GM18907 (cell line): ENCODE measurements around the gene B3GNT4.
"Not testable (repeated sequence)": the region's sequence is repeated elsewhere in the genome, so short reads cannot be mapped to it uniquely, and the experiment has no call there.

ENCODE experiments used
- ATAC-seq: cut with Tn5 transposase; IDR thresholded peaks from one replicate; pipeline ENCODE4 v1.9.1; 2021; ENCODE audit warnings: mild to moderate bottlenecking, moderate library complexity; ENCODE audit not compliant: unreplicated experiment

B3GNT4 gene

DNA sequence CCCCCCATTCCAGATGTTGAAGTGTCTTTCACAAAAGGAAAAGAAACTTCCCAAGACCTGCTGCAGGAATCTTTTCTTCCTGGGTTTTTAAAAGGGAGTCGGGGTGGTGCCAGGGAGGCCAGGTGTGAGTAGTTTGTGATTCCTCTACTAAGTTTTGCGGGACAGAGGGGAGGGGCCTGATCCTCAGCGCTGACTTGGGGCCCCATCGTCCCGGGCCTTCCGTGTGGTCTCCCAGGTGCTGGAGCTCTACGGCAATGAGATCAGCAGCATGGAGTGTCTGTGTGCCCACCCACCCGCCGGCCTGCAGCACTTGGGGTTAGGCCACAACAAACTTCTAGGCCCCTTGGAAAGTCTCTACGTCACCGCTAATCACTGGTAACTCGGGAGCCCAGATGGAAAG lies 16.0 kb upstream of the B3GNT4 start:
- ATAC-seq, result no peak

DNA sequence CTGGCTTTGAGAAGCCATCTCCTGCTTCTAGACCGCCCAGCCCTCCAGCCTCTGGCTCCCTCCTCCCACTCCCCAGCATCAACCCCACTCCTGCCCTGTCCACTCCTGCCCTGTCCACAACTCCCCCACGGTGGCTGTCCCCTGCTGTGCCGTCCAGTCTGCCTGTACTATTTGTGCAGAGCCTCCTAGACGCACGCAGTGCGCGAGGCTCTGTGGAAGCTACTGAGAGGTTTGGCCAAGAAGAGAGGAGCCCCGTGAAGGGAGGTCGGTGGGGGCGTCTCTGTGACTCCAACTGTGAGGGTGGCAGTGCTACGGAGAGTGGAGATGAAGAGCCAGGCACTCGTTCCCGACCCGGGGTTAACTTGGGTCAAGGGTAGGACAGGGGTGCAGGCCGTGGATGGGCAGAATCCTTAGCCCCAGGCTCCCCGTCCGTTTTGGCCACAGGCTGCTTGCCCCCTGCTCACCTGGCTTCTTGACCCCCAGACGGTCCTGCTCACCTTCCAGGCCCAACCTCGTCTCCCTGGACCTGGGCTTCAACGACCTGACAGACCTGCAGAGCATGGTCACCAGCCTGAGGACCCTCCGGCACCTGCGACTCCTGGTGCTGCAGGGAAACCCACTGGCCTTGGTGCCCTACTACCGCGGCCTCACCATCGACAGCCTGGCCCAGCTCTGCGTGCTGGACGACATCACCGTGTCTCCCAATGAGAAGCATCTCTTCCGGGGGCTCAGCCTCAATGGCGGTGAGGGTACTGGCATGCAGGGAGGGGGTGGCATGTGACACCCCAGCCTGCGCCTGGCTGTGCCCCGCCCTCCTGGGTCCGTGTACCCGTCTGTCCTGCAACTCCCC lies 13.7 kb upstream of the B3GNT4 start:
- no peak for ATAC-seq

DNA sequence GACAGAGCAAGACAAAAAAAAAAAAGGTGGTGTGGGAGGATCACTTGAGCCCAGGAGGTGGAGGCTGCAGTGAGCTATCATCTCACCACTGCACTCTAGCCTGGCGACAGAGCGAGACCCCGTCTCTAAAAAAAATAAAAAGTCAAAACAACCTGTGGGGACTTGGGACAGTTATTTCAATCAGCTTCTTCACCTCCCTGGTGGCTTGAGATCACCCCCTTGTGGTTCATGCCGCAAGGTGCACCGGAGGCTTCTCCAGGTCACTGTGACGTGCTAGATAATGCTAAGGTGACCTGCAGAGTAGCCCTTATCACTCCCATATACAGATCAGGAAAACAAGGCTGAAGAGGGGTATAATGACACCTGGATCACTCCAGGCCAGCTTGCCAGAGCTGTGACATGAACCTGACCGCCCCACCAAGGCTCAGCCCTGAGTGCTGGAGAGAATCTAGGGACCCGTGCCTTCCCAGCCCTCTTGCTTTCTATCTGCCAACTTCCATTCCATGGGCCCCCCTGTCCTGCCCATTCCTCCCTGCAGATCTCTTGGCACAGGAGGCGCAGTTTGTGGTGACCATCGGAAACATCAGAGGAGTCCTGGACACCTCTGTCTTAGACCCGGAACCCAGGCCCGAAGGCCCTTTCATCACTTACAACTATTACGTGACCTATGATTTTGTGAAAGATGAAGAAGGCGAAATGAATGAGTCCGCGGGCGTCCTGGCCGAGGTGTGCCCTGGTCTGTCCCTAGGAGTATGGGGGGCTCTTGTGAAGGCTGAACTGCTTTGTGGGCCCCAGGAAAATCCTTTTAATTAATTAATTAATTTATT lies 12.5 kb upstream of the B3GNT4 start:
- no peak for ATAC-seq

DNA sequence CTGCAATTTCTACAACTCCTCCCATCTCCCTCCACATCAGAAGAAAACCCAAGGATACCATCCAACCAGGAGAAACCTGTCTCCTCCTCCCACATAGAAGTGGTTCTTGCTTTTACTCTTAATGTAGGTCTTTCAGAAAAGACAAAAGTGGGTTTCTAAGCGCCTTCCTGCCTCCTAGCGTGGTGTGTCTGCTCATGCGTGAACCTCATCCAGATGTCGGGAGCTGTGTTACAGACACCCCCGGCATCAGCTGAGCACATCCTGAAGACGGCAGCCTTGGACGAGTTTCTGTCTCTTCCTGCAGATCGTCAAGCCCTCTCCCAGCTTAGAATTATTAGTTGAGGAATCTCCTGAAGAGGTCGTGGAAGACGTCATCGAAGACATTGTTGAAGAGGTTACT lies 11.1 kb upstream of the B3GNT4 start:
- no peak for ATAC-seq

DNA sequence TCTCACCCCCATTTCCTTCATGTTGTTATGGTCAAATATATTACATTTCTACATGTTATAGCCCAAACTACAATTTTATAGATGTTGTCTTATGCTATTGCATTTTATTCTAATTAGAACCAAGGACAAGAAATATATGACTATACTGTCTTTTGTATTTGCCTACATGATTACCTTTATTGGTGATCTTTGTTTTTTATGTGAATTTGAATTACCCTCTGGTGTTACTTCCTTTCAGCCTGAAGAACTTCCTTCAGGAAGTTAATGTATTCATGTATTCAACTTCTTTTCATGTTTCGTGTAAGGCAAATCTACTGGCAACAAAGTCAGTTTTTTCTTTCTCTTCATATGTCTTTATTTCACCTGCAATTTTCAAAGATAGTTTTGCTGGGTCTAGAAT lies 8.7 kb upstream of the B3GNT4 start:
- ATAC-seq, result no peak

DNA sequence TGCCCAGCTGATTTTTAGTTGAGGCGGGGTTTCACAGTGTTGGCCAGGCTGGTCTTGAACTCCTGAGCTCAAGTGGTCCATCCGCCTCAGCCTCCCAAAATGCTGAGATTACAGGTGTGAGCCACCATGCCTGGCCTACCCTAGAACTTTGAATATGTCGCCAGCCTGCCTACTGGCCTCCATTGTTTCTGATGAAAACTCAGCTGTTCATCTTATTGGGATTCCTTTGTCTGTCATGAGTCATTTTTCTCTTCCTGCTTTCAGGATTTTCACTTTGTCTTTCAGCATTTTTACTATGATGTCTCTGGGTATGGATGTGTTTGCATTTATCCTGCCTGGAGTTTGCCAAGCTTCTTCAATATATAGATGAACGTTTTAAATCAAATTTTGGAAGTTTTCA lies 8.1 kb upstream of the B3GNT4 start:
- ATAC-seq, result no peak

DNA sequence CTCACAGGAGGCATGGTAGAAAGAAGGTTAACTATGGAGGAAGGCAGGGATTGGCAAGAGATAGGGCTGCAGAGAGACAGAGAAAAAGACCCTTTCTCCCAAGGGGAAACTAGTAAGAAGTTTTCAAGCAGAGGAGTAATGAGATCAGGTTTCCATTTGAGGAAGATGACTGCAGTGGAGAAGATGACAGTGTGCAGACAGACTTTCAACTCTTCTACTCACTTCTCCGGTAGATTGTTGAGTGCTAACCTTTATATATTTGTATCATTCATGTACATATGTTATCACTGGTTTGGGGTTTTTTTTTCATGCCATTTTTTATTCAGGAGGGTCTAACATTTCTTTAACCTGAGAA lies 5.9 kb upstream of the B3GNT4 start:
- ATAC-seq, result no peak

DNA sequence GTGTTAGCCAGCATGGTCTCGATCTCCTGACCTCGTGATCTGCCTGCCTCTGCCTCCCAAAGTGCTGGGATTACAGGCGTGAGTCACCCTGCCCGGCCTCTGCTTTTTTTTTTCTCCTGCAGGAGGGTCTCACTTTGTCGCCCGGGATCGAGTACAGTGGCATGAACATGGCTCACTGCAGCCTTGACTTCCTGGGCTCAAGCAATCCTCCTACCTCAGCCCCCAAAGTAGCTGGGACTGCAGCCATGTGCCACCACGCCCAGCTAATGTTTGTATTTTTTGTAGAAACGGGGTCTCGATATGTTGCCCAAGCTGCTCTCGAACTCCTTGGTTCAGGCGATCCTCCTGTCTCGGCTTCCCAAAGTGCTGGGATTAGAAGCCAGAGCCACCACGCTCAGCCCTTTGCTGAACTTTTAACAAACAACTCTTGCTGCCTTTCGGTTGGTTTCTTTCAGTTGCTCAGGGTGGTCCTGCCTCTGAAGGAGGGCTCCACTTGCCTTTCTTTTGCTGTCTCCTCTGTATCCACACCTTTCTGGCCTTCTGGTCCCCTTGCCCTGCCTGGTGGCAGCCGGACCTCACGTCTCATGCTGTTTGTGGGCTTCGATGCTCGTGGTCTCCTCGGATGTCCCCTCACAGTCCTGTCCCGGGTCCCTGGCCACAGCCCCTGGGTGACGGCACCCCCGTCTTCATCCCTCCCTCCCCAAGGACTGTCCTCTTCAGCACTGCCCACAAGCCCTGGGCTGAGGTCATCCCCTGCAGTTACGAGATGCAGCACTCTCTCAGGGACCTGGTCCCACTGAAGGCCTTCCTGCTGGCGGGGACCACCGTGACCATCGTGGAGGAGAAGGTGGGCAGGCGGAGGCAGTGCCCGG lies 3.8 kb upstream of the B3GNT4 start:
- no peak for ATAC-seq

DNA sequence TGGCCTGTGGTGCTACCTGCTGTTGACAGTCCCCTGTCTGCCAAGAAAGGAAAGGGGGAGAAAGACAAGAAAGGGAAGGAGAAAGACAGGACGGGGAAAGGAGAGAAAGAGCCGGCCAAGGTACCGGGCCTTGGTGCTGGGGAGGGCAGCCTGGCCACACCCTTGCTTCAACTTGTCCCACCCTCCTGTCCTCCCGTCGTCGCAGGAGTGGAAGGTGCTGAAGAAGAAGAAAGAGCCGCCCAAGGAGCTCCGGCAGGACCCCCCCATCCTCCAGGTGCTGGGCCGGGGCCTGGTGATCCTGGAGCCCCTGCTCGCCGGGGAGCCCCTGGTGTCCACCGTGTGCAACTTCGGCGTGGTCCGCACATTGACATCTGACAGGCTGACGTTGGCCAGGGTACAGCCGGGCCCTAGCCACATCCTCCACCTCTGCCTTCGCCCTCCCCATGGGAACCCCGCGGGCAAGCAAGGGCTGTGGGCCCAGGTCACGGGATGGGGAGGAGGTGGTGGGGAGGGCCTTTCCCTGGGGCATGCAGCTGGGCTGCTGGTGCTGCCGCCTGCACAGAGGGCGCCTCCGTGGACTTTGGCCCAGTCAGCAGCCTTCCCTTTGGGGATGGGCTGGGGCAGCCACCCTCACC lies 2.9 kb upstream of the B3GNT4 start:
- ATAC-seq, result no peak

DNA sequence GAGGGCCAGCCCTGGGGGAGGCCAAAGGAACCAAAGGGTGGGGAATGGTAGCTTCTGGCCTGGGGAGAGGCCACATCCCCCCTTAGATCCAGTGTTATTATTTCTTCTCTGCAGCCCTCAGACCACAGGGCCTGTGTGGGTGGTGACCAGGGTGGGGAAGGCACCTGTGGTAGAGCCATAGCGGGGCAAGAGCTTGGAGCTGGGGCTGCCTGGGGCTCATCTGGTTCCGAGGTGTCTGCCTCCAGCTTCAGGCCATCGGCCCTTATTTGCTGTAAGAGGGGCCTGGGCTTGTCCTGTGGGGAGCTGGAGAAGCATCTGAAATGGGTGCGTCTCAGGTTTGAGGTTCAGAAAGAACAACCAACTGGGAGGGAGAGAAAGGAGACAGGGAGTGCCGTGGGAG lies 2.1 kb upstream of the B3GNT4 start:
- no peak for ATAC-seq

DNA sequence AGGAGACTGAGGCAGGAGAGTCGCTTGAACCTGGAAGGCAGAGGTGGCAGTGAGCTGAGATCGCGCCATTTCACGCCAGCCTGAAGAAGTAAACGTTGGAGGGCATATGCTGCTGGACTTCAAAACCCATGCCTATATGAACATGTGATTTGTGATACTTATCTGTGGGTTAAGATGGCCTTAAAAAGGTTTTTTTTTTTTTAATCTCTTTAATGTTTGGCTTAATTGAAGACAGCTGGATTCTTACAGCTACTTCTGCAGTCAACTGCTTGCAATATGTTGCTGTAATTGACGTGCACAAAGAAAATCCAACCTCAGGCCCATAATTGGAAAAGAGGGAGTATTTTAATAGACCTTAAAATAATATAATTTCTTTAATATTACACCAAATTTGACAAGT lies 1.5 kb upstream of the B3GNT4 start:
- ATAC-seq, result no peak

DNA sequence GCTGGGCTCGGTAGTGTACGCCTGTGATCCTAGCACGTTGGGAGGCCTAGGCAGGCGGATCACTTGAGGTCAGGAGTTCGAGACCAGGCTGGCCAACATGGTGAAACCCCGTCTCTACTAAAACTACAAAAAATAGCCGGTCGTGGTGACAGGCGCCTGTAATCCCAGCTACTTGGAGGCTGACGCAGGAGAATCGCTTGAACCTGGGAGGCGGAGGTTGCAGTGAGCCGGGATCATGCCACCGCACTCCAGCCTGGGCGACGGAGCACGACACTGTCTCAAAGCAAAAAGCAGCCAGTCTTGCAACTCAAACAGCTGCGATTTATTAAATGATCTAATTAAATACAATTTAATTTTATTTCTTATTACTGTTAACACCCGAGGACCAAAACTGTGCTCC lies 698 bp upstream of the B3GNT4 start:
- not testable (repeated sequence) for ATAC-seq

DNA sequence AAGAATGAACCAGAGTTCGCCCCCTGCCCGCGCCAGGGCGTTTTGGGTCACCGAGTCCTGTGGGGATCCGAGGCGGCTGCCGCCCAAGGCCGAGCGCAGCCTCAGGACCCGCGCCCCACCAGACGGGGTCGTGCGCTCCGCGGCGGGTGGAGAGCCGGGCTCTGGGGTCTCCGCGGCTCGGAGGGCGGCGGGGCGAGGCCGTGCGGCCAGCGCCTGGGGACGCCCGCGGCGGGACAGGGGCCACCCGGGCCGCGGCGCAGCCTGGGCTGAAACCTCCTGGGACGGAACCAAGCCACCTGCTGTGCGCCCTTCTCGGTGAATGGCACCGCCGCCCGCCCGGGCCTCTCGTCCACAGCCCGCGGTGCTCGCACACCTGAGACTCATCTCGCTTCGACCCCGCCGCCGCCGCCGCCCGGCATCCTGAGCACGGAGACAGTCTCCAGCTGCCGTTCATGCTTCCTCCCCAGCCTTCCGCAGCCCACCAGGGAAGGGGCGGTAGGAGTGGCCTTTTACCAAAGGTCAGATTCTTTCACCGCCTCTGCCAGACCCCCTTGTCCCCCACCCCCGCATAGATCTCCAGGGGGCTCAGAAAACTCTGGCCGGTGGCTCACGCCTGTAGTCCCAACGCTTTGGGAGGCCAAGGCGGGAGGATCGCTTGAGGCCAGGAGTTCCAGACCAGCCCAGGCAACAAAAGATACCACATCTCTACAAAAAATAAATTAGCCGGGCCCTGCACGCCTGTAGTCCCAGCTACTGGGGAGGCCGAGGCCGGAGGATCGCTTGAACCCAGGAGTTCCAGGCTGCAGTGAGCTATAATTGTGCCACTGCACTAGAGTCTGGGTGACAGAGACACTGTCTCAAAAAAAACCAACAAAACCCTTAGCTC lies 901 bp downstream of the B3GNT4 start:
- no peak for ATAC-seq

DNA sequence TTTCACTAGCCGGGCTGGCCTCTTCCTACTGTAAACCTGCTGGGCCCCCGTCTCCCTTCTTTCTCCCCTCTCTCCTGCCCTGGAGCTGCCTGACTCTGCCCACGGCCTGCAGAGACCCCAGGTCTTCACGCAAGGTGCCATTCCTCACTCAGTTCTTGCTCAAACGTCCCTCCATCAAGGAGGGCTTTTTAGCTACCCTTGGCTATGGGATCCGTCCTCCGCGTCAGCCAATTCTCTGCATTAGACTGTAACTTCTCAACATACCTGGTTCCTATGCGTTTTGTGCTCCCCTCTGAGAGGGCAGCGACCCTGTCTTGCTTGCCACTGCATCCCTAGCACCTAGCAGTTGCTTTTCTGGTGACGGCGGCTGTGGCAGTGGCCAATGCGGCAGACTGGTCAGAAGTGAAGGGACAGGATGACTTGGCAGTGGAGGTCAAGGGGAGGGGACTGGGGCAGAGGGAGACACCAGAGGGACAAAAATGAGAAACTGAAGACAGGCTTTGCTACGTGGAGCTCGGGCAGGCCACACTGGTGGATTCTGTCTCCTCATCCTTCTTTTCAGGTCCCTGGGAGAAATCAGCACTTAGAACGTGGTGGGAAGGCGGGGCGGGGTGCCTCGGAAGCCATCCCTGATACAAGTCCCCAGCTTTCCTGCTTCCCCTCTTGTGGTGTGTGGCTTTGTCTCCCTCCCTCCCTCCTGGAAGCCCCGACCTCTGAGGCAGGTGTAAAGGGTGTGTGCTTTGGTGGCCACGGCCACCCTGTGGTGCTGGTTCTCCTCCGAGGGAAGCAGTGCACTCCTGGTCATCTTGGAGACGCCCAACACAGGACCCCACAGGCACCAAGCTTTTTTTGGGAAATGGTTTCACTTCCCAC lies 1.8 kb downstream of the B3GNT4 start:
- ATAC-seq, result no peak

DNA sequence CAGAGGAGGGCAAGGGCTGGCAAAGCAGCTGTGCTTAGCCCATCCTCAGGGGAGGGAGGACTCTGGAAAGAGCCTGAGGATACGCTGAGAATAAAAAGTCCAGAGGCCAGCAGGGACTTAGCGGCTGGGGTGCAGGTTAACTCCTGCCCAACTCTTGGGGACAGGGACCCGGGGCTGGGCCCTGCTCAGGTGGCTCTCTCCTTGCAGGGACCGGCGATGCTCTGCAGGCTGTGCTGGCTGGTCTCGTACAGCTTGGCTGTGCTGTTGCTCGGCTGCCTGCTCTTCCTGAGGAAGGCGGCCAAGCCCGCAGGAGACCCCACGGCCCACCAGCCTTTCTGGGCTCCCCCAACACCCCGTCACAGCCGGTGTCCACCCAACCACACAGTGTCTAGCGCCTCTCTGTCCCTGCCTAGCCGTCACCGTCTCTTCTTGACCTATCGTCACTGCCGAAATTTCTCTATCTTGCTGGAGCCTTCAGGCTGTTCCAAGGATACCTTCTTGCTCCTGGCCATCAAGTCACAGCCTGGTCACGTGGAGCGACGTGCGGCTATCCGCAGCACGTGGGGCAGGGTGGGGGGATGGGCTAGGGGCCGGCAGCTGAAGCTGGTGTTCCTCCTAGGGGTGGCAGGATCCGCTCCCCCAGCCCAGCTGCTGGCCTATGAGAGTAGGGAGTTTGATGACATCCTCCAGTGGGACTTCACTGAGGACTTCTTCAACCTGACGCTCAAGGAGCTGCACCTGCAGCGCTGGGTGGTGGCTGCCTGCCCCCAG lies 2.8 kb downstream of the B3GNT4 start:
- no peak for ATAC-seq

DNA sequence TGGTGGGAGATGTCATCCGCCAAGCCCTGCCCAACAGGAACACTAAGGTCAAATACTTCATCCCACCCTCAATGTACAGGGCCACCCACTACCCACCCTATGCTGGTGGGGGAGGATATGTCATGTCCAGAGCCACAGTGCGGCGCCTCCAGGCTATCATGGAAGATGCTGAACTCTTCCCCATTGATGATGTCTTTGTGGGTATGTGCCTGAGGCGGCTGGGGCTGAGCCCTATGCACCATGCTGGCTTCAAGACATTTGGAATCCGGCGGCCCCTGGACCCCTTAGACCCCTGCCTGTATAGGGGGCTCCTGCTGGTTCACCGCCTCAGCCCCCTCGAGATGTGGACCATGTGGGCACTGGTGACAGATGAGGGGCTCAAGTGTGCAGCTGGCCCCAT lies 3.5 kb downstream of the B3GNT4 start:
- ATAC-seq, result no peak

DNA sequence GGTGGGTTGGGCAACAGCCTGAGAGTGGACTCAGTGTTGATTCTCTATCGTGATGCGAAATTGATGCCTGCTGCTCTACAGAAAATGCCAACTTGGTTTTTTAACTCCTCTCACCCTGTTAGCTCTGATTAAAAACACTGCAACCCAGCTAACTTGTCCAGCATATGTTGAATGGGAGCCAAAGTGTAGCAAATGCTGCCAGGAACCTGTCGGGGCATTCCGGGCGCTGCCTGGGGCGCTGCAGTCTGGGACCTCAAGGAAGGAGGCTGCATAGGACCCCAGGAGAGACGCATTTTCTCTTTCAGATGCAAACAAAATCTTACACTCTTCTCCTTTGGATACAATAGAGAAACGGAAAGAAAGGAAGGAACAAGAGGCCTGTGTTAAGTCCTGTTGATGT lies 3.9 kb downstream of the B3GNT4 start:
- no peak for ATAC-seq
